ENCODE measurements around the gene ATG7. TPM values are rescaled to one million over a fixed set of nuclear protein-coding genes. Genes with fewer than 3 reads are reported as not detected.
"Not testable (repeated sequence)": the region's sequence is repeated elsewhere in the genome, so short reads cannot be mapped to it uniquely, and the experiment has no call there.

ATG7 gene
- total RNA-seq, 1 experiment from 2014 or later = 25.7 TPM

DNA sequence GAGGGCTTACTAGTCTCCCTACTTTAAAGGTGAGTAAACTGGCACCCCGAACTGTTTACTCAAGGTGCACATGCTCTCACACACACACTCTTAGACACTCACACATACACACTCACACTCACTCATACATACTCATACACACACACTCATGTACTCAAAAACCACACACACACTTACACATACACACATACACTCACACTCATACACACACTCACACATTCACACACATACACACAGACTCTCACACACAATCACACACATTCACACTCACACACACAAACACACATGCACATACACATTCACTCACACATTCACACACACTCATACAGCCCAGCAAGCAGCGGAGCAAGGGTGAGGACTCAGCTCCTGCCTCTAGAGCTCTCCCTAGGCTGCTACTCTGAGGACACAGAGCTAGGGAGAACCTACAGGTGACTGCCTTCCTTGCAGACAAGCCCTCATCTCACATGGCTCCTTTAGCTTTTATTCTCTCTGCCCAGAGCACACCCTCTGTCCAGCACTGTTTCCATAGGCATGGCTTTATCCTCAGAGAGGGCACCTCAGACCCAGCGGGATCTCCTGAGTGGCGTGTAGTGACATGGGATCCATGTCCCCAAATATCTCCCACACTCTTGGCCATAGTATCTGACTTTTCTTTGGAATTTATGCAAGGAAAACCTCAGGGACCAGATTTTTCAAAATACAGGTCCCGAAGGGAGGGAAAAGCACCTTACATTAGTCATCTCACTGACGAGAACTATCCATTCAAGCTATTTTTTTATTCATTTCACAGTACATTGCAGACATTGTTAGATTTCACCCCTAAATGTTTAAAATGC is 26.2 kb upstream of the ATG7 start:
- Histone ChIP-seq H3K4me3 (no peak overlapping the region), H3K27ac (no peak overlapping the region), H3K36me3 (no peaks in the 10 kb centered on the region), H3K4me1 (no peaks in the 10 kb centered on the region), H3K27me3 (no peaks in the 10 kb centered on the region), H3K9me3 (replicated peaks) (no peaks in the 10 kb centered on the region)
- no peak for DNase-seq

- no peak overlapping the region for H3K27ac ChIP-seq
- no peaks in the 10 kb centered on the region for H3K27me3 ChIP-seq
- H3K9me3 ChIP-seq (replicated peaks) = no peaks in the 10 kb centered on the region
- H3K4me3 ChIP-seq = no peak overlapping the region
- no peaks in the 10 kb centered on the region for H3K36me3 ChIP-seq
- H3K4me1 ChIP-seq = no peaks in the 10 kb centered on the region
- DNase-seq = no peak
These were observed 25.6 kb upstream of the ATG7 start for GRCh38 chr3:11246663-11246970.

GRCh38 chr3:11247362-11247761 is 24.8 kb upstream of the ATG7 start:
- Histone ChIP-seq H3K36me3 (no peaks in the 10 kb centered on the region), H3K27me3 (no peaks in the 10 kb centered on the region), H3K9me3 (replicated peaks) (no peaks in the 10 kb centered on the region), H3K4me1 (no peaks in the 10 kb centered on the region), H3K4me3 (no peak overlapping the region), H3K27ac (no peak overlapping the region)
- no peak for DNase-seq

DNA sequence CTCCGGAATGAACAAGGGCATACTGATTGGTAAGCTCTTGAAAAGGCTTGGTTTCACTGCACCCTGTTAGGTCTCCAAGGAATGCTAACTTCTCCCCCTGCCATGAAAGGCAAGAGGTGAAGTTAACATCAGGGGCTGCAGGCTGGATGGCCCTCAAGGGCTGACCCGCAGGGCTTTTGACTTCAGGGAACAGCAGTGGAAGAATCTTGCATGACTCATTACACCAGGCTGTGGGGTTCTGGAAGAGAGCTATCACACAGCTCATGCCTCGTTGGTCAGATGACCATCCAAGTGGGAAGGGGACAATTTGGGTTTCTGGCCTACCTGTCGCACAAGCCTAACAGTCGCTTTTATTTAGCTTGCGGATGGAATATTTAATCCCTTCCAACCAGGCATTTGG is 23.6 kb upstream of the ATG7 start:
- no peak for DNase-seq
- H3K27me3 ChIP-seq = peaks cover 4% of the 10 kb centered on the region; the same call in 1 of the 2 replicates
- no peaks in the 10 kb centered on the region; the same call in 1 of the 2 replicates for H3K9me3 ChIP-seq (replicated peaks)
- no peaks in the 10 kb centered on the region for H3K4me1 ChIP-seq
- H3K4me3 ChIP-seq = no peak overlapping the region
- no peaks in the 10 kb centered on the region for H3K36me3 ChIP-seq
- no peak overlapping the region for H3K27ac ChIP-seq

GRCh38 chr3:11250902-11251806 is 21.0 kb upstream of the ATG7 start:
- Histone ChIP-seq H3K4me3 (no peak overlapping the region), H3K4me1 (no peaks in the 10 kb centered on the region), H3K9me3 (replicated peaks) (no peaks in the 10 kb centered on the region; the same call in 1 of the 2 replicates), H3K27me3 (peaks cover 10% of the 10 kb centered on the region; the same call in 1 of the 2 replicates), H3K27ac (no peak overlapping the region), H3K36me3 (no peaks in the 10 kb centered on the region)
- no peak for DNase-seq

- no peak for DNase-seq
- H3K9me3 ChIP-seq (replicated peaks) = no peaks in the 10 kb centered on the region; the same call in 1 of the 2 replicates
- H3K27ac ChIP-seq = no peak overlapping the region
- no peak overlapping the region for H3K4me3 ChIP-seq
- H3K4me1 ChIP-seq = no peaks in the 10 kb centered on the region
- no peaks in the 10 kb centered on the region for H3K36me3 ChIP-seq
- peaks cover 10% of the 10 kb centered on the region; the same call in 1 of the 2 replicates for H3K27me3 ChIP-seq
These were observed 20.4 kb upstream of the ATG7 start for GRCh38 chr3:11251807-11252176.

DNA sequence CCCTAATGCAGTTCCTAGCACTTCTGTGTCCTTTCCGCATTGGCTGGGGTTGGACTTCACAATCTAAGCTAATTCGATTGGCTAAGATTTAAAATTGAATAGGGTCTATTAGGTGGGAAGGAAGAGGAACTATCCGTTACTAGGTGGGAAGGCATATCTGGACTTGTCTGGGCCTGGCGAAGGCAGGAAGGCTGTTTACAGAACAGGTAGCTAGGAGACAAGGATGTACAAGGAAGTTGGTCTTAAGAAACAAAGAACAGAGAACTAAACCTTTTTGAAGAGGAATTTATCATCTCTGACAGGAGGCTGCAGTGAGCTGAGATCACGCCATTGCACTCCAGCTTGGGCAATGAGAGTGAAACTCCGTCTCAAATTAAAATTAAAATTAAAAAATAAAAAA is 17.3 kb upstream of the ATG7 start:
- Histone ChIP-seq H3K27me3 (peaks cover 10% of the 10 kb centered on the region; the same call in 1 of the 2 replicates), H3K9me3 (replicated peaks) (no peaks in the 10 kb centered on the region; the same call in 1 of the 2 replicates), H3K27ac (no peak overlapping the region), H3K36me3 (no peaks in the 10 kb centered on the region), H3K4me3 (no peak overlapping the region), H3K4me1 (no peaks in the 10 kb centered on the region)
- no peak for DNase-seq

- not testable (repeated sequence) for H3K4me3 ChIP-seq; H3K4me1 ChIP-seq; H3K27me3 ChIP-seq; H3K9me3 ChIP-seq (replicated peaks); DNase-seq; H3K36me3 ChIP-seq; H3K27ac ChIP-seq
These were observed 16.7 kb upstream of the ATG7 start for GRCh38 chr3:11255537-11255936.

DNA sequence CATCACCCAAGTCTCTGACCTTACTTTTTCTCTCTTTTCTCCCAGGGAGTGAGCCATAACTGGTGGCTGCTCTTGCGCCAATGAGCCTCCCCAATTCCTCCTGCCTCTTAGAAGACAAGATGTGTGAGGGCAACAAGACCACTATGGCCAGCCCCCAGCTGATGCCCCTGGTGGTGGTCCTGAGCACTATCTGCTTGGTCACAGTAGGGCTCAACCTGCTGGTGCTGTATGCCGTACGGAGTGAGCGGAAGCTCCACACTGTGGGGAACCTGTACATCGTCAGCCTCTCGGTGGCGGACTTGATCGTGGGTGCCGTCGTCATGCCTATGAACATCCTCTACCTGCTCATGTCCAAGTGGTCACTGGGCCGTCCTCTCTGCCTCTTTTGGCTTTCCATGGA is 13.2 kb upstream of the ATG7 start:
- Histone ChIP-seq H3K27ac (no peak overlapping the region), H3K9me3 (replicated peaks) (no peaks in the 10 kb centered on the region), H3K27me3 (peaks cover 12% of the 10 kb centered on the region), H3K4me1 (no peaks in the 10 kb centered on the region), H3K36me3 (no peaks in the 10 kb centered on the region), H3K4me3 (no peak overlapping the region)
- DNase-seq = no peak

GRCh38 chr3:11260460-11260859 is 11.7 kb upstream of the ATG7 start:
- Histone ChIP-seq H3K27me3 (peaks cover 12% of the 10 kb centered on the region), H3K9me3 (replicated peaks) (no peaks in the 10 kb centered on the region), H3K27ac (no peak overlapping the region), H3K36me3 (no peaks in the 10 kb centered on the region; the same call in 1 of the 2 replicates), H3K4me1 (no peaks in the 10 kb centered on the region), H3K4me3 (no peak overlapping the region)
- no peak for DNase-seq

DNA sequence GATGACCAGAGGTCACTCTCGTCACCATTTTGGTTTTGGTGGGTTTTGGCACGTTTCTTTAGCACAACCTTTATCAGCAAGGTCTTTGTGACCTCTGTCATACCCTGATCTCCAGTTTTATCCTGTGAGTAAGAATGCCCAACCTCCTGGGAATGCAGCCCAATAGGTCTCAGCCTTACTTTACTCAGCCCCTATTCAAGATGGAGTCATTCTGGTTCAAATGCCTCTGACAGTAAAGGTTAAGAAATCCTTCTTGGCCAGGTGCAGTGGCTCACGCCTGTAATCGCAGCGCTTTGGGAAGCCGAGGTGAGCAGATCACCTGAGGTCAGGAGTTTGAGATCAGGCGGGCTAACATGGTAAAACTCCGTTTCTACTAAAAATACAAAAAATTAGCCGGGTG is 3.2 kb upstream of the ATG7 start:
- Histone ChIP-seq H3K36me3 (no peaks in the 10 kb centered on the region; the same call in 1 of the 2 replicates), H3K27me3 (no peaks in the 10 kb centered on the region), H3K4me1 (no peaks in the 10 kb centered on the region), H3K27ac (no peak overlapping the region), H3K4me3 (no peak overlapping the region), H3K9me3 (replicated peaks) (no peaks in the 10 kb centered on the region)
- DNase-seq = no peak

DNA sequence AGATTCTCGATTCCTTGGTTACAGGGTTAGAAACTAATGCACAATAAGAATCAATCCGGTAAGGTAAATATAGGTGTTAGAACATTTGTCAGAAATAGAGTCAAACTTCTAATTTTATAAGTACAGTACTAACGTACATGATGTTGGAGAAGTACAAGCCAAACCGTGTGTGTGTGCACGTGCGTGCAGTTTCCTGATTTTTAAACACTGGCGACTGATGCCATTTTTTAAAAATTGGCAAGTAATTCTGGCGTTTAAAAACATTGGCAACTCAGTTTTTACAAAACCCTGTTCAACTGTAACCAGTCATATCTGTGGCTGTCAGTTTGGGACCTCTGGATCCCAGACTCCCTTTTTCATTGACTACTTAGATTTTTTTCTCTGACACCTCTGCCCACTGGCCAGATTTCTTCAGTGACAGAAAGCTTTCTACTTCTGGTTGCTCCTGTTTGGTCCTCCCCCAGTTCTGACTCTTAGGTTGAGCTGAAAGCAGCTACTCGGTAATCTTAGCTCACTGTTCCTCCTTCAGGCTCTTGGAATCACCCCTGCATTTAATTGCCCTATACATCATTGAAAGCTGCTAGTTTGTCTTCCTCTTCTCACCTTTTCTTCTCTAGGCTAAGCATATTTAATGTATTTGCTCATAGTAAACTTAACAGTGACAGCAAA is 843 bp downstream of the ATG7 start:
- Histone ChIP-seq H3K9me3 (replicated peaks) (no peaks in the 10 kb centered on the region), H3K27me3 (no peaks in the 10 kb centered on the region), H3K27ac (peak overlapping the region; percentile 73), H3K36me3 (no peaks in the 10 kb centered on the region), H3K4me1 (no peaks in the 10 kb centered on the region), H3K4me3 (peak overlapping the region; percentile 80)
- DNase-seq = no peak

GRCh38 chr3:11273891-11274291 is 1.7 kb downstream of the ATG7 start:
- Histone ChIP-seq H3K9me3 (replicated peaks) (no peaks in the 10 kb centered on the region), H3K36me3 (no peaks in the 10 kb centered on the region), H3K27me3 (no peaks in the 10 kb centered on the region), H3K27ac (no peak overlapping the region), H3K4me1 (no peaks in the 10 kb centered on the region), H3K4me3 (no peak overlapping the region)
- no peak for DNase-seq

DNA sequence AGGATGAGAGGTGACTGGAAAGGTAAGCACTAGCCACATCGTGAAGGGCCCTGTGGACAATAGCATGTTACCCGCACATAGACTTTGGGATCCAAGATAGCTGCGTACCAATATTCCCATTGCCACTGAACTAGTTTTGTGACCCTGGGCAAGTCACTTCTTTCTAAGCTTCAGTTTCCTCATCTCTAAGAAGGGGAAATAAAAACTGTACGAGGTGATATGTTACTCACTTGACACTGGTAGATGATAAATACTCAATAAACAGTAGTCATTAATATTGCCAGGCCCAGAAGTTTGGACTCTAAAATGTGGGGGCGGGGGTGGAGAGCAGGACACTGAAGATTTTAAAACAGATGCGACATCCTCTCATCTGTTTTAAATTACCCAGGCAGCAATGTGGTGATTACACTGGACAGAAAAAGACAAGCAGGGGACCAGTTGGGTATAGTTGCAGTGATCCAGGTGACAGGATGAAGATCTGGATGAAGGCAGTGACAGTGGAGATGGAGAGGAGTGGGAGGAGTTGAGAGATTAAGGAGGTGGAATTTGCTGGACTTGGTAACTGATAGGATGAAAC is 2.5 kb downstream of the ATG7 start:
- Histone ChIP-seq H3K9me3 (replicated peaks) (no peaks in the 10 kb centered on the region), H3K36me3 (no peaks in the 10 kb centered on the region), H3K27me3 (no peaks in the 10 kb centered on the region), H3K4me3 (no peak overlapping the region), H3K27ac (no peak overlapping the region), H3K4me1 (no peaks in the 10 kb centered on the region)
- DNase-seq = no peak
